Omental fat pad (tissue), 4 donors: ENCODE measurements around the gene NIPSNAP2. TPM values are rescaled to one million over a fixed set of nuclear protein-coding genes. Genes with fewer than 3 reads are reported as not detected.
"Not testable (repeated sequence)": the region's sequence is repeated elsewhere in the genome, so short reads cannot be mapped to it uniquely, and the experiment has no call there.

Experiments
- ATAC-seq: fragments of 150-250 bp; one replicate; pipeline ENCODE4 v1.9.1; 2016; ENCODE audit warnings: mild to moderate bottlenecking, moderate library complexity; ENCODE audit not compliant: low FRiP score
- DNase-seq: peaks from one replicate; pipeline ENCODE4 v3.0.0-alpha.2; 2019; ENCODE audit warnings: low spot score
- CTCF ChIP-seq, 3 donors: fragments of 450-650 bp; IDR thresholded peaks; one replicate each; pipeline ENCODE4 v1.5.1; 2016 to 2017; ENCODE audit warnings: antibody characterized with exemption in 3 of 3, mild to moderate bottlenecking in 3 of 3, moderate library complexity in 2 of 3
- total RNA-seq, 4 donors: library from RNA; depleted of rRNA; stranded (reverse); fragments of >200 nt; gene quantifications; one replicate each; pipeline ENCODE4 v1.1.0, GENCODE V29; 2016

The NIPSNAP2 gene
- total RNA-seq, 4 donors from 2014 or later: 43.6 to 73.3 (median 67.2) TPM

- TF ChIP-seq CTCF (IDR thresholded peaks at IDR 0.05): no peak
- ATAC-seq (no peak), DNase-seq (no peak)
Measured at GRCh38 chr7:56048245-56048644, 83.9 kb downstream of the NIPSNAP2 start.

- not testable (repeated sequence) for DNase-seq, ATAC-seq
Measured at GRCh38 chr7:56048763-56049162, 84.4 kb downstream of the NIPSNAP2 start.

Other genes starting within 250 kb of the NIPSNAP2 start
- gene SEPTIN14, start 101.8 kb upstream of the NIPSNAP2 start, total RNA-seq: not detected
- gene ZNF713, start 77.1 kb upstream of the NIPSNAP2 start, total RNA-seq: 1 to 10 TPM; 2.0 to 4.6 (median 3.1) TPM
- gene MRPS17, start 12.7 kb upstream of the NIPSNAP2 start, total RNA-seq: 10 to 100 TPM in 2 of 4 donors, 1 to 10 TPM in 2; 8.7 to 10.9 (median 10.1) TPM
- 10 to 100 TPM in 3 of 4 donors, 1 to 10 TPM in 1; 6.8 to 12.5 (median 11.2) TPM for gene PSPH, start 86.9 kb downstream of the NIPSNAP2 start, total RNA-seq
- 100 to 1,000 TPM in 2 of 4 donors, 10 to 100 TPM in 2; 68.9 to 150 (median 106) TPM for gene CCT6A, start 87.2 kb downstream of the NIPSNAP2 start, total RNA-seq
- gene SUMF2, start 99.7 kb downstream of the NIPSNAP2 start, total RNA-seq: 100 to 1,000 TPM in 3 of 4 donors, 10 to 100 TPM in 1; 87.8 to 136 (median 123) TPM
- 1 to 10 TPM in 1 of 4 donors, under 1 TPM in 3; 0.31 to 1.4 (median 0.80) TPM for gene PHKG1, start 128.4 kb downstream of the NIPSNAP2 start, total RNA-seq
- 100 to 1,000 TPM; 287 to 328 (median 295) TPM for gene CHCHD2, start 141.9 kb downstream of the NIPSNAP2 start, total RNA-seq
- not detected for gene NUPR2, start 151.8 kb downstream of the NIPSNAP2 start, total RNA-seq